OCI-LY7 (cell line): Measurements from ENCODE around the gene KCNJ15.

Source experiments
- EZH2phosphoT487 ChIP-seq: fragments of 200-600 bp; sonication (generic); IDR thresholded peaks from 2 replicates; pipeline ENCODE4 v1.6.1; 2018; ENCODE audit warnings: low read depth, borderline replicate concordance, mild to moderate bottlenecking, mixed run types, antibody characterized with exemption, low read length, moderate library complexity, mixed read lengths
- TF ChIP-seq, protein P1 (sequence below): fragments of 200-600 bp; sonication (generic); conservative IDR thresholded peaks from 2 replicates; pipeline ENCODE4 v1.5.1; 2014; ENCODE audit warnings: mild to moderate bottlenecking, antibody characterized with exemption, low read length, moderate library complexity, mixed read lengths

DNA sequence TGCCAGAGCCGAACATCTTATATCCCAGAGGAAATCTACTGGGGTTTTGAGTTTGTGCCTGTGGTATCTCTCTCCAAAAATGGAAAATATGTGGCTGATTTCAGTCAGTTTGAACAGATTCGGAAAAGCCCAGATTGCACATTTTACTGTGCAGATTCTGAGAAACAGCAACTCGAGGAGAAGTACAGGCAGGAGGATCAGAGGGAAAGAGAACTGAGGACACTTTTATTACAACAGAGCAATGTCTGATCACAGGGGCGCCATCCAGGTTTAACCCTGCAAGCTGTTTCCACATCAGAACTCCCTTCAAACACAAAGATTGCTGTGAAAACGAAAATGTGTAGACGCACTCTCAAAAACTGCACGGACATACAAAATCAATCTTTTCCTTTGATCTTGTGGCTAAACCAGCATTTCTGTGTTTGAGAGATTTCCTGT, 43.4 kb downstream of the KCNJ15 start:
- TF ChIP-seq, protein P1, sequence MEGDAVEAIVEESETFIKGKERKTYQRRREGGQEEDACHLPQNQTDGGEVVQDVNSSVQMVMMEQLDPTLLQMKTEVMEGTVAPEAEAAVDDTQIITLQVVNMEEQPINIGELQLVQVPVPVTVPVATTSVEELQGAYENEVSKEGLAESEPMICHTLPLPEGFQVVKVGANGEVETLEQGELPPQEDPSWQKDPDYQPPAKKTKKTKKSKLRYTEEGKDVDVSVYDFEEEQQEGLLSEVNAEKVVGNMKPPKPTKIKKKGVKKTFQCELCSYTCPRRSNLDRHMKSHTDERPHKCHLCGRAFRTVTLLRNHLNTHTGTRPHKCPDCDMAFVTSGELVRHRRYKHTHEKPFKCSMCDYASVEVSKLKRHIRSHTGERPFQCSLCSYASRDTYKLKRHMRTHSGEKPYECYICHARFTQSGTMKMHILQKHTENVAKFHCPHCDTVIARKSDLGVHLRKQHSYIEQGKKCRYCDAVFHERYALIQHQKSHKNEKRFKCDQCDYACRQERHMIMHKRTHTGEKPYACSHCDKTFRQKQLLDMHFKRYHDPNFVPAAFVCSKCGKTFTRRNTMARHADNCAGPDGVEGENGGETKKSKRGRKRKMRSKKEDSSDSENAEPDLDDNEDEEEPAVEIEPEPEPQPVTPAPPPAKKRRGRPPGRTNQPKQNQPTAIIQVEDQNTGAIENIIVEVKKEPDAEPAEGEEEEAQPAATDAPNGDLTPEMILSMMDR: no peak
- no peak for TF ChIP-seq EZH2phosphoT487
